NCI-H2227 (cell line): ENCODE results near the gene SLC66A1.

Experiments
- DNase-seq: peaks from one replicate; lab custom pipeline; 2025; ENCODE audit not compliant: unreplicated experiment; lab: John Stamatoyannopoulos, UW

The SLC66A1 gene

DNA sequence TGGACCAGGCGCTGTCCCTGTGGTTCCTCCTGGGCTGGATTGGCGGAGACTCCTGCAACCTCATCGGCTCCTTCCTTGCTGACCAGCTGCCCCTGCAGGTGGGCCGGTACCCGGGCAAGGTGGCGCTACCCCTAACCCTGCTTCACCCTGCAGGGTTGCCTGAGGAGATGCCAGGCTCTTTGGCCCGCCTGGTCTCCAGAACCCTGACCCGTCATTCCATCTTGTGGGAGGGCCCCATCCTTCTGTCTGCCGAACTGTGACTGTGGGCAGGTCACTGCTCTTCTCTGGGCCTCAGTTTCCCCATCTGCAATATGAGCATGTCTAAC is 12.5 kb downstream of the SLC66A1 start:
- no peak for DNase-seq

DNA sequence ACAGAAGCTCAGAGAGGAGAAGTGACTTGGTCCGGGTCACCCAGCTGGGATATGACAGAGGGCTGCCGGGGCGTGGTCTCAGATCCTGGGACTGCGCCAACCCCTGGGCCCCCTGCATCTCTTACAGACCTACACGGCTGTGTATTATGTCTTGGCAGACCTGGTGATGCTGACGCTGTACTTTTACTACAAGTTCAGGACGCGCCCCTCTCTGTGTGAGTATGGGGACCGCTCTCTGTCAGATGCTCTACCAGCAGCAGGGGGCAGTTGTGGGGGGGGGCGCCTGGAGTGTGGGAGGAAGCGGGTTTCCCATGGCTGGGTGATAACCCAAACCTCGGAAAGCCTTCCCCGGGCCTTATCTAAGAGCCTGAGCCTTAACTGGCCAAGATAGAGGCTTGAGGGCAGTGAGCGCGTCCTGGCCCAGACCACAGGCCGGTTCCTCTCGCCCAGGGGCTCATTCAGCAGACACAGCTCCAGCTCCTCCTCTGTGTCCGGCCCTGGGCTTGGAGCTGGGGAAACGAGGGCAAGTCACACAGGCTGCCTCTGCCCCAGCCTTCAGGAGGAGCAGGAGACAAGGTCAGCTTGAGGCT is 13.3 kb downstream of the SLC66A1 start:
- no peak for DNase-seq

DNA sequence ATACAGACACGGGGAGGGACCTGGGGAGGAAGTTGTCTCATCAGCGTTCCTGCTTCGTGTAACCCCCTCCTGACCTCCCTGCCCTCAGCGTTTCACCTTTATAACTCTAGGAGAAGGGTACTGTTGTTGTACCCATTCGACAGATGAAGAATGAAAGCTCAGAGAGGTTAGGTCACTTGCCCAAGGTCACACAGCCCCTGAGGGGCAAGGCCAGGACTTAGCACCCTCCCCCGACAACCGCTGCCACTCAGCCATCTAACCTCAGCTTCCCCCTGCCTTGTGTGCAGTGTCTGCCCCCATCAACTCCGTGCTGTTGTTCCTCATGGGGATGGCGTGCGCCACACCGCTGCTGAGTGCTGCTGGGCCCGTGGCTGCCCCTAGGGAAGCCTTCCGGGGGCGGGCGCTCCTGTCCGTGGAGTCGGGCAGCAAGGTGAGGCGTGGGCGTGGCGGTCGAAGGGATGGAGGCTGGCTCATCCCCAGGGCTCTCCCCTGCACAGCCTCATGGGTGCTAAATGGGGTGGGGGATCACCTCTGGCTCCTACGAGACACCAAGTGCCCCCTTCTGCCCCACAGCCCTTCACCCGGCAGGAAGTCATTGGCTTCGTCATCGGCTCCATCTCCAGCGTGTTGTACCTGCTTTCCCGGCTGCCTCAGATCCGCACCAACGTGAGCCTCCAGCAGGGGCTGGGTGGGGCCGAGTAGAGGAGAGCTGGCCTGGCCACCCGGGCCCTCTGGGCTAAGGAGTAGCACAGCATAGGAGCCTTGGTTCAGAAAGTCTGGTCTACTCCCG is 14.0 kb downstream of the SLC66A1 start:
- no peak for DNase-seq

DNA sequence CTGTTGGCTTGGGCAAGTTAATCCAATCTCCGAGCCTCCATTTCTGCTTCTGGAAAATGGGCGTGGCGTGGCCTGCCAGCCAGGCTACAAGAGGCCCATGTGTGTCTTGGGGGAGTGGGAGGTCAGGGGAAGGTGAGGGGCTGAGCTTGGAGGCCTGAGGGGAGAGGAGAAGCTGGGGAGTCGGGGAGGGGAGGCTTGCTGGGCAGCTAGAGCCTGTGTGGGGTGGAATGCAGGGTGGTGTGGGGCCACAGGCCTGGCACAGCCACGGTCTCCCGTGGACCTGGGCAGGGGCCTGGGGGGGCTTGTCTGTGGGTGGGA is 14.6 kb downstream of the SLC66A1 start:
- DNase-seq: no peak

DNA sequence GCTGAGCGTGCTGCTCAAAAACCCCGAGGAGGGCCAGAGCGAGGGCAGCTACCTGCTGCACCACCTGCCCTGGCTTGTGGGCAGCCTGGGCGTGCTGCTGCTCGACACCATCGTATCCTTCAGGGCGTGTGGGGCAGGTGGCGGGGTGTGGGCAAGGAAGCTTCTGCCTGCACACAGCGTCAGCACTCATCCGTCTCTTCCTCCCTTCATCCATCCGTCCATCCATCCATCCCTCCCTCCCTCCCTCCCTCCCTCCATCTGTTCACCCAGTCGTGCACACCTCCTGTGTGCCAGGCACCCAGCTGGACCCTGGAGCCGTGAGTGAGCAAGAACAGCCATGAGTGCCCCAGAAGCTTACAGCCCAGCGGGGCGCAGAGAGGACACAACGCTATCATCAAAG is 15.2 kb downstream of the SLC66A1 start:
- no peak for DNase-seq

DNA sequence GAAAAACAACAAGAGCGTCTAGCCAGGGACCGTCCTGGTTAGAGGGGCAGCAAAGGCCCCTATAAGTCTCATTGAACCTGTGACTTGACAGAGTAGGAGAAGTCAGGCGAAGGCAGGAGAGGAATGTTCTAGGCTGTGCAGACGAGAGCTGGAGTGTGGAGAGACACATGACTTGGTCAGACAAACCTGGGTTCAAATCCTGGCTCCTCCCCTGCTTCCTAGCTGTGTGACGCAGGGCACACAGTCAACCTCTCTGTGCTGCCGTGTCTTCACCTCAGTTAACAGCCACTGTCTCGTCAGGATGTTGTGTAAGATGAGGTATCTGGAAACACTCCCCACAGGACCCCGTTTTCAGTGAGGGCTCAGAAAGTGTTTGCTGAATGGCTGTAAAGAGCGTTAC is 15.6 kb downstream of the SLC66A1 start:
- DNase-seq: no peak

DNA sequence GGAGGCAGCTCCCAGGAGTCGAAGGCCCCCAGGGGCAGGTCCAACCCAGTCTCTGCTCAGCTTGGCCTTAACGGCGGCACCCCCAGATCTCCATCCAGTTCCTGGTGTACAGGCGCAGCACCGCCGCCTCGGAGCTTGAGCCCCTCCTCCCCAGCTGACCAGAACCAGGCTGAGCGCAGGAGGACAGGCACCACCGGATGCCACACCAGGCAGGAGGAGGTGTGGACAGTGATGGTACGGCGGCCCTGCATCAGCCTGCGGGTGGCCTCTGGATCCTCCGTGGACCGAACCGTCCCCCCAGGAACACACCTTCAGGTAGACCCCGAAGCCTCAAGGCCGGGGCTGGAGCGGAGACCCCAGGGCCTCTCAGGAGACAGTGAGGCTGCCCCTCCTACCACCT is 16.4 kb downstream of the SLC66A1 start:
- no peak for DNase-seq

DNA sequence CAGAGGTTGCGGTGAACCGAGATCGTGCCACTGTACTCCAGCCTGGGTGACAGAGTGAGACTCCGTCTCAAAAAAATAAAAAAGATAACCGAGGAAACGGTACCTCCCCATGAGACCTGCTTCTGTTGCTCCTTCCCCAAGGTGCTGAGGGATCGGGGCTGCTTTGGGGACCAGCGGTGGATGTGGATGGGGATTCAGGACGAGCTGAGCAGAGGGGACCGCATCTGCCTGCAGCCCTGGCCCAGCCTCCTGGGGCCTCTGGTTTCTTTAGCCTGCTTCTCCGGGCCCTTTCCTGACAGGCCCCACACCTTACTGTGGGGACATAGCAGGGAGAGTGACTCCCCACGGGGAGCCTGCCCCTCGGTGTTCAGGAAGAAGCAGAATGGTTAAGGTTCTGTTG is 17.1 kb downstream of the SLC66A1 start:
- DNase-seq: no peak

DNA sequence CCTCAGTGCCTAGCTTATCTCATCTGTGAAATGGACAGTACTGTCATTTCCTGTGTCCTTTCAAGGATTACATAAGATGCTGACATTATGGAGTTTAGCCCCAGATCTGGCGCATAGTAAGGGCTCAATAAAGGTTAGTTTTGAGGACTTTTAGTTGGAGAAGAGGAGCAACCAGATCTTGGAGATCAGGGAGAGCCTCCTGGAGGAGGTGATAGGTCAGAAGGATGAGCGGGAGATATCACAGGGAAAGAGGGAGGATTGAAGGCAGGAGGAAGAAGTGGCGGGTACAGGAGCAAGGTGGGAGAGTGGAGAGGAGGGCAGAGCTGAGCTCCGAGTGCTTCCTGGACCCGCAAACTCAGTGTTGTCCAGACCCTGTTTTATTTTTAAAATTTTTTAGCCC is 17.5 kb downstream of the SLC66A1 start:
- no peak for DNase-seq

DNA sequence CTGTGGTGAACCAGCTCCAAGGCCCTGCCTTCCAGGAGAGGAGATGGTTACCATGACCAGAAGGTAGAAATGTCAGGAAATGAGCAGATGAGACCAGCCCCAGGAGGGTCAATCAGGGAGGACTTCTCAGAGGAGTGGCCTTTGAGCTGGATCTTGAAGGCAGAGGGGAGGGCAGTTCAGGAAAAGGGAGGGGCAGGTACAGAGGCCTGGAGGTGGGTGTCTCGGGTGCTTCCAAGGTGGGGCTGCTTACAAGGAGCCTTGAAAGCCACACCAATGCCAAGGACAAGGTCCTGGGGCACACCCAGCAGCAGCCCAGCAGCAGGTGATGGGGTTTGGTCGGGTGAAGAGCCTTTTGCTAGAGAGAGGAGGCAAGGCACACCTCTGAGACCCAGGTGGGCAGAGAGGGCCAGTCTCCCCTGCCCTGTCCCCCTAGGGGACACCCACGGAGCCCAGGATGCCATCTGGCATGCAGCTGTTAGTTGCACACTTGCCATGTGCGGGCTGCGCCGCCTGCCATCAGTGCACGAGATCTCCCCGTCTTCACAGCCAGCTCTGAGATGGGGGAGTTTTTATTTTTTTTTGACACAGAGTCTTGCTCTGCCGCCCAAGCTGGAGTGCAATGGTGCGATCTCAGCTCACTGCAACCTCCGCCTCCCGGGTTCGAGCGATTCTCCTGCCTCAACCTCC is 18.5 kb downstream of the SLC66A1 start:
- no peak for DNase-seq

DNA sequence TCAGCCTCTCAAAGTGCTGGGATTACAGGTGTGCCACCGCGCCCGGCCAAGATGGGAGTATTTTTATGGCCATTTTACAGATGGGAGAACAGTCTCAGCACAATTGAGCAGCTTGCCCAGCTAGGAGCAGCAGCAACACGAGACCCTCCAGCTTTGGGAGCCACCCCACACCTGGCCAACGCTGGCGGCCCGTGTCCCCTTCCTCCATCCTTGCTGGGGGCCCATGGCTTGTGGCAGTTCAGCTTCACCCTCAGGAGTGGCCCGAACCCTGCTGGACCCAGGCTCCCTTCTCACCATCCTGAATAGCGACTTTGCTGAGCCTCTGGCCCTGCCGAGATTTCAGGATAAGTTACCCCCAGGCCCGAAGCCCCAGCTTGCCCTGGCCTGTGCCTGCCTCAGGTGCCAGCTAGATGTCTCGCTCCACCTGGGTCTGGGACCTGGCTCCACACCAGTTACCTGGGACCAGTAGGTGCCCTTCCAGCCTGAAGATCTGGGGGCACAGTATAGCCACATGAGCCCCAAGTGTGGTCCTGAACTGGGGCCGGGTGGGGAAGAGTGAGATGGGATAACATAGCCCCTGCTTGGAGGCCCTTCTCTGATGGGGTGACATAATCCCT is 19.2 kb downstream of the SLC66A1 start:
- DNase-seq: no peak

DNA sequence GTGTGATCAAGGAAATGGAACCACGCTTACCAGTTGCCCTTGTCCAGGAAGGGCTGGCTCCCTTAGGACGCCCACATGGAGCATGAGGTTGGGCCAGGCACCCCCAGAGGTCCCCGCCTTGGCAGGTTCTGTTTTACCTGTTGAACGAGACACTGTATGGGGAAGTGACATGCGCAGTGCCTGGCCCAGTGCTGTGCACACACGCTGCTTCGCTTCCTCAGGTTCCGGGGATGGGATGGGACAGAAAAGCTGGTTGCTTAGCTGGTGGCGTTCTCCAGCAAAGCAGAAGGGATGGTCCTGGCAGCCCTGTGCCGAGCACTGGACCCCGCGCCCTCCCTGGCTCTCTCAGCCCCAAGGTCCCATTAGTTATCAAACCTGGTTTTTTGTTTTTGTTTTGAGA is 20.7 kb downstream of the SLC66A1 start:
- no peak for DNase-seq

DNA sequence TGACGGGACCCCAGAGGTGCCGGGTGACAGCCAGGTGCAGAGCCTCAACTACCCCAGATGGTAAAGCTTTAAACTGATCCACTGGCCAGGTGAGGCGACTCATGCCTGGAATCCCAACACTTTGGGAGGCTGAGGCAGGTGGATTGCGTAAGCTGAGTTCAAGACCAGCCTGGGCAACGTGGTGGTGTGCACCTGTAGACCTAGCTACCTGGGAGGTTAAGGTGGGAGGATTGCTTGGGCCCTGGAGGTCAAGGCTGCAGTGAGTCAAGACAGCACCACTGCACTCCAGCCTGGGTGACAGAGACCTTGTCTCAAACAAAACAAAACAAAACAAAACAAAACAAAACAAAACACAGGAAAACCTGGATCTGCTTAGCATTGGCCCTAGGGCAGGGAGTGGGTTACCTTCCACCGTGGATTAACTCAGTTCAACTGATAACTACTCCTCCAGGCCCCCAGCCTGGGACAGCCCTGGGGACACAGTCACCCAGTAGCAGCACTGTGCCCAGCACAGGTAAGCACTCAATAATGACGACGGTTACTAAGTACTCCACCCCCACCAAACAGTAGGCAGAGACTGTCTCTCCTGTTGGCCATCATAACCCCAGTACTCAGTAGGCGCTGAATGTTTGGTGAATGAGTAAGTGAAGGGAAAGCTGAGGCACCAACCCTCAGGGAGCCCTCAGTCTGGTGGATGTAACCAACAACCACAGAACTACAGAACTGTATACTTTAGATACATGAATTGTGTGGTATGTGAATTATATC is 21.6 kb downstream of the SLC66A1 start:
- DNase-seq: no peak

DNA sequence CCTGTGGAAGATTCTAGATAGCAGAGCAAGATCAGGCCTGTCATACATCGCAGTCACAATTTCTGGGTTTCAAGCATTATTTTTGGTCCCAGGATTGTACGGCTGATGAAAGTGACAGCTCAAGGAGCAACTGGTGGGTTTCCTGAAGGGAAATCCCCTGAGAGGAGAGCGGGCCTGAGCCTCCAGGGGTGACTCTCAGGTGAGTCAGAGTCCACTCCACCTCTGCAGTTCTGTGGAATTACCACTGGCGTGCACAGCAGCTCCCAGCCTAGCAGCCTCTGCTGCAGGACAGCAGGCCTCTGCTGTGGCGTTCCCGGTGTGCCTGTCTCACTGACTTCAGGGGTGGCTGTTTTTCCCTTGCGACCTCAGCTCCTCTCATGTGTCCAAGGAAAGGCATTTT is 24.4 kb downstream of the SLC66A1 start:
- no peak for DNase-seq

DNA sequence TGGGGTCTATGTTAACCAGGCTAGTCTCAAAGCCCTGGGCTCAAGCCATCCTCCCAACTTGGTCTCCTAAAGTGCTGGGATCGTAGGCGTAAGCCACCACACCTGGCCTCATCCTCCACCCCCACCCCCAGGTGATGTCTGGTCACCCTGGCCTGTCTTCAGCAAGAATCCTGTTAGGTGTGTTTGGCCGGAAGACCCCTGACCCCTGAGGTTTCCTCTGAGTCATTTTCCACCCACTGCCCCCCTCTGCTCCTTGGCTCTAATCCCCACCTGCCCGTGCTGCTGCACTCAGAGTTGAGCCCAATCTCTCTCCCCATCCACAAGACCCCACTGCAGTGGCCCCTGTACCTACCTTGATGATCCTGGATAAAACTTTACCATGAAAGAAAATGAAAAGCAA is 25.2 kb downstream of the SLC66A1 start:
- DNase-seq: no peak

DNA sequence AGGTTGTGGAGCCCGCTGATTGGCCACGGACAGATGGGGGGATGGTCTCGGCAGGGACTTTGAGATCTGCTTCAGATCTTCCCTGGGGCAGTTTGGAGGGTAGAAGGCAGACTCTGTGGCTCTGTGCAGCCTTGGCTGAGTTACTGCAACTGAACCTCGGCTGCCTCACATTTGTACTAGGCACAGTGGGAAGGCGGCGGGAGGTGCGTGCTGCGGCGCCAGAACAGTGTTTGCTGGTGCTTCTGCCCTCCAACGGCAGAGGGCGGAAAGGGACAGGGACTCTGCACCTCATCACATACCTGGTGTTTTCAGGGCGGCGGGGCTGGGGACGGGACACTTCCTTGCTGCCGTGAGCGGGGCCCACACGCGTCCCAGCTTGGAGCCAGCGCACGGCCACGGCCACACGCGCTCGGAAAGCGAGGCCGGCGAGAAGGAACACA is 26.2 kb downstream of the SLC66A1 start:
- no peak for DNase-seq

DNA sequence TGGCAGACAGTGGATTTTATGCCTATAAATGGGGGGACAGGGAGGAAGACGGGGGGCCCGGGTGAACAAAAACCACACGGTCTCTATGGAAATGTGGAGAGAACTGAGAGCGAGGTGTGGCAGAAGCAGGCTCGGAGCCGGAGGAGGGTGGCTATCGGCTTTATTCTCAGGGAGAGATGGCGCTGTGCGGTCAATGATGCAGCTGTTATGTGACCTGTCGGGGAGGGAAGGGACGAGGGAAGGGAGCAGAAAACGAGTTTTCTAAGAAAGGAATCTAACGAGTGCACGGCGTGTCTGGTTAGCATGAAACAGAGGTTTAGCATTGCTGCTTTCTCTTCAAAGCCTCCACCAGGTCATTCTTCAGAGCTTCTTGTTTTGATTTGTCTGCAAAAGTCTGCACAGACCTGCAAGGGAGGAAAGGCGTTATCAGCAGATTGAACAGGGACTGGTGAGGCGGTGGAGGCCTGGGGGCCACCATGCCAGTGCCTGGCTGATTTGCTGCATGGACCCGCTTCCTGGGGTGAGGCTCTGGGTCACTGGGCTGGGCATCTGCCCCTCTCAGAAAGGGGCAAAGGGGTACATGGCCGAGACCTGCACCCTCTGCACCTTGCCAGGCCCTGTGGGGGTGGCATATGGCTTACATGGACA is 27.2 kb downstream of the SLC66A1 start:
- no peak for DNase-seq

DNA sequence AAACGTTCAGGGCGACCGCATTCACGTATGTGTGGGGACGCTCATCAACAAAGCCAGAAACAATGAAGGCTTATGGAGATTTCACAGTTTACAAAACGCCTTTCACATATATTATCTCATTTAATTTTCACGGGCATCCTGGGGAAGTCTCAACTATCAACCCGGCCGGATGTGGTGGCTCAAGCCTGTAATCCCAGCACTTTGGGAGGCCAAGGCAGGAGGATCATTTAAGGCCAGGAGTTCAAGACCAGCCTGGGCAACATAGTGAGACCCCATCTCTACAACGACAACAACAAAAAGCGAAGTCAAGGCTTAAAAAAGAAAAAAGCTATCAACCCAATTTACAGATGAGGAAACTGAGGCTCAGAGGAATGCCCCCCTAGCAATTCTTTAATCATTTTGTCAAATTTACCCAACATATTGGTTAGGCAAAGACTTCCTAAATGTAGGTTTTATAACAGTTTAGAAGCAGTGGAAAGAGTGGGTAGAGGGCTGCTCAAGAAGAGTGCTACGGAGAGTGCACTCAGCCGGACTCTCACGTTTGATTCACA is 28.3 kb downstream of the SLC66A1 start:
- no peak for DNase-seq

DNA sequence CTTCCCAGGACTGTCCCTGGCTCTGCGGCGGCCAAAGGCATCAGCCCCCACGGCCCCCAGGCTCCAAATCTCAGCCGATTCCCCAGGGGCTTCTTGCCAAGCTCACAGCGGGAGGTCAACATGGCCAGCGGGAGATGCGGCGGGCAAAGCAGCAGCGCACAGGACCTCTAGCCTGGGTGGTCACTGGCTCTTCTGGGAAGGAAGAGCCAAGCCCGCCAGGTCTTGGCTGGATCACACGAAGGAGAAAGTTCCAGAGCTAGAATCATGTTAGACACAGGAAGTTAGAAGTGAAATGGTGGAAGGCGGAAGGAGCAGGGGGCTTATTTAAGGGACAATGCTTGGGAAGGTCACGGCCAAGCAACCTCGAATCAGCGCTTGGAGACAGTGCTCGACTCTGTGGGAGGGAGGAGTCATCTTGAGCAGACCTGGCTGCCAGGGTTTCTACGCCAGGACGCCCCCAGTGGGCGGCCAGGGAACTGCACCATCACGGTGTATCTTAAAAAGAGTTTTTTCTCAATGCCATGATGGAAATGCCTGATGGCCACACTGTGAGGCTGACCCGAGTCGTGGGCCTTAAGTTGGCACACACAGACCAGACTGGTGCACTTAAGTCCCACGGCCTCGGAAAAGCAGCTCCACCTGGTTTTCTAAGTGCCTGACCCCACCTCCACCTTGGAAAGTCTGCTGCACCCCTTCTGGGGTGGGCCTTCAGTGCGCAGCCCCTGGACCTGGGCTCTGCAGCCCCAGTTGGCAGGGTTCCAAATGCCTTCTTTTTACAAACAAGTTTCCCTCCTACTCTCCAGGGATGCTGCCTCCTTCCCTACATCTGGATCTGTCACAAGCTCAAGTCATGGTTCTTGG is 29.3 kb downstream of the SLC66A1 start:
- DNase-seq: peak; percentile 74
